Measurements from ENCODE around the gene SH2B2. TPM values are rescaled to one million over a fixed set of nuclear protein-coding genes. Genes with fewer than 3 reads are reported as not detected.

The SH2B2 gene
- total RNA-seq, 2 donors from 2014 or later = 3.1 to 5.0 TPM

GRCh38 chr7:102273749-102274712, 12.6 kb upstream of the SH2B2 start:
- no peak overlapping the region for H3K9ac ChIP-seq (ENCODE audit: low read depth in 2 of 2, low read length in 2 of 2)
- H3K27ac ChIP-seq = no peak overlapping the region
- intact Hi-C loops (cut with DNase I) = loop anchor here (2.0 kb wide), 1 partner anchor 731 kb away; no protein-coding TSS in a partner anchor
- TF ChIP-seq CTCF (IDR thresholded peaks at IDR 0.05) = no peak
- no peaks in the 10 kb centered on the region for H3K27me3 ChIP-seq
- H3K36me3 ChIP-seq = no peaks in the 10 kb centered on the region
- DNase-seq = peak; percentile 81
- peaks cover 6% of the 10 kb centered on the region for H3K4me1 ChIP-seq
- no peak overlapping the region for H3K4me3 ChIP-seq
- no peaks in the 10 kb centered on the region for H3K9me3 ChIP-seq

GRCh38 chr7:102275123-102275703, 11.5 kb upstream of the SH2B2 start:
- H3K27me3 ChIP-seq = no peaks in the 10 kb centered on the region
- H3K36me3 ChIP-seq = no peaks in the 10 kb centered on the region
- DNase-seq = no peak
- H3K4me1 ChIP-seq = peaks cover 6% of the 10 kb centered on the region
- no peak overlapping the region for H3K27ac ChIP-seq
- H3K9ac ChIP-seq (ENCODE audit: low read depth in 2 of 2, low read length in 2 of 2) = no peak overlapping the region
- no peaks in the 10 kb centered on the region for H3K9me3 ChIP-seq
- no peak for TF ChIP-seq CTCF (IDR thresholded peaks at IDR 0.05)
- no peak overlapping the region for H3K4me3 ChIP-seq
- intact Hi-C loops (cut with DNase I) = no loop called here

GRCh38 chr7:102277901-102278300, 8.8 kb upstream of the SH2B2 start:
- Histone ChIP-seq H3K9me3 (no peaks in the 10 kb centered on the region), H3K9ac (ENCODE audit: low read depth in 2 of 2, low read length in 2 of 2) (no peak overlapping the region), H3K27ac (no peak overlapping the region), H3K27me3 (no peaks in the 10 kb centered on the region), H3K4me1 (peaks cover 6% of the 10 kb centered on the region), H3K4me3 (no peak overlapping the region), H3K36me3 (no peaks in the 10 kb centered on the region)
- DNase-seq = no peak
- no peak for TF ChIP-seq CTCF (IDR thresholded peaks at IDR 0.05)
- intact Hi-C loops (cut with DNase I) = no loop called here

- intact Hi-C loops (cut with DNase I) = loop anchor here (1.0 kb wide), 1 partner anchor 111 kb away; no protein-coding TSS in a partner anchor
- no peaks in the 10 kb centered on the region for H3K36me3 ChIP-seq
- no peaks in the 10 kb centered on the region for H3K9me3 ChIP-seq
- no peak overlapping the region for H3K27ac ChIP-seq
- peak overlapping the region in 1 of 2 donors; percentile 35 for H3K9ac ChIP-seq (ENCODE audit: low read depth in 2 of 2, low read length in 2 of 2)
- H3K4me1 ChIP-seq = no peaks in the 10 kb centered on the region
- H3K27me3 ChIP-seq = no peaks in the 10 kb centered on the region
- no peak overlapping the region for H3K4me3 ChIP-seq
- peak; percentile 81 for TF ChIP-seq CTCF (IDR thresholded peaks at IDR 0.05)
- DNase-seq = peak; percentile 51
Observed at GRCh38 chr7:102279537-102280400, 6.9 kb upstream of the SH2B2 start.

GRCh38 chr7:102280521-102280920, 6.1 kb upstream of the SH2B2 start:
- H3K9me3 ChIP-seq = no peaks in the 10 kb centered on the region
- no peak for DNase-seq
- no peaks in the 10 kb centered on the region for H3K36me3 ChIP-seq
- H3K4me3 ChIP-seq = no peak overlapping the region
- no peak overlapping the region for H3K9ac ChIP-seq (ENCODE audit: low read depth in 2 of 2, low read length in 2 of 2)
- H3K27ac ChIP-seq = no peak overlapping the region
- TF ChIP-seq CTCF (IDR thresholded peaks at IDR 0.05) = no peak
- H3K4me1 ChIP-seq = no peaks in the 10 kb centered on the region
- H3K27me3 ChIP-seq = no peaks in the 10 kb centered on the region
- intact Hi-C loops (cut with DNase I) = no loop called here
